HG02759 (cell line): ENCODE data around the gene CD164.
A peak's percentile ranks its signal among the peaks of the same experiment; 100 is the strongest.

ENCODE experiments used
- ATAC-seq: cut with Tn5 transposase; IDR thresholded peaks from one replicate; pipeline ENCODE4 v1.9.1; 2021; ENCODE audit warnings: mild to moderate bottlenecking, moderate library complexity; ENCODE audit not compliant: unreplicated experiment

Gene CD164

GRCh38 chr6:109381747-109382575, at the start of gene CD164:
TSS of gene CD164 (minus strand) at chr6:109382467. CDS start at chr6:109382378, 89 bp downstream.
- ATAC-seq = peak; percentile 56

DNA sequence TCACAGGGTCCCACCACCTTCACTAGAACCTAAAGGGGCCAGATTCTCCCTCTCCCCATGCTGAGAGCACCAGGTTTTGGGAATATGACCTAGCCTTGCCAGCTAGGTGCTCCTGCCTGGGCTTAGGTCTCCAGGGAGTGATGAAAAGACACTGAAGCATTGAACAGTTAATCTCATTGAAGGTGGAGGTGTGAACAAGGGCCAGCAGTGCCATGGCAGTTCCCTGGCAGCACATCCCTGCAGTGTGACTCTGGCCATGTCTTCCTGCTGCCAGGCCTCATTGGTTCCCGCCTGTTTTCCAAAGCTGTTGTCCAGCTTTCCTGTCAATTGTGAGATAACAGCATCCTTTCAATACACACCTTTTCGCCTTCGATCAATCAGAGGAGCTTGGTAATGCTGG, 47.2 kb upstream of the CD164 start:
- no peak for ATAC-seq

DNA sequence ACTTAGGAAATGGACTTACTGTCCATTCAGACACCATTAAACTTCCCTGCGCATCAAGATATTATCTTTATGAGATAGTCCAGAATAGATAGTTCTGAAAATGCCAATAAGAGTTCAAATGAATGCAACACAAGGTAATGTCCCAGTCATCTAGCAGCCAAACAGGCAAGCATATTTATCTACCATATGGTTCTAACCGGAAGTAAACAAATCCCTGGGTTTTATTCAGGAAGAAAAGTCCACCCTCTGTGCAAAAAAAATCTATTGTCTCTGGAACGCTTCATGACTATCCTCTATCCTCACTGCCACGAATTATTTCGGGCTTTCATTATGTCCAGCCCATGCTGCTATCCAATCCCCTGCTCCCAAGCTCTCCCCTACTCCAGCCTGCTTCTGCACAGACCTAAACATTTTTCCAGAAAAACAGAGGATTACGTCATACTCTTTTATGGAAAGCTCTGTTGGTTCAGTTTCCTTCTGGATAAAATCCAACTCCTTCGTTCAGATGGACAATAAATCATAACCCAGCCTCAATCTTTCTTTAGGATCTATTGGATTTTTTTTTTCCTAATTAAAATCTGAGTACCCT, 46.7 kb upstream of the CD164 start:
- ATAC-seq = no peak

DNA sequence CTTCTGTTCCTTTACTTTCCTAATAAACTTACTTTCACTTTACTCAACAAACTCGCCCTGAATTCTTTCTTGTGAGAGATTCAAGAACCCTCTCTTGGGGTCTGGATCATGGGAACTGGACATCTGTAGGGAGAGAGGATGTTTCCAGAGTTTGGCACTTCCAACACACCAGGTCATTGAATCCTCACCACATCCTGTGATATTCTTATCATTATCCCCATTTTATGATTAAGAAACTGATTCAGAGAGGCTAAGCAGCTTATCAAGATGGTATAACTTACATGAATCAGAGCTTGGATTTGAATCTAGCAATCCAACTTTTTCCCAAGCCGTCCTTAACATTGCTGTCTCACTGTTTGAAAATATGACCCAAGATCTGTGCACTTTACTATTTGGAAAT, 42.7 kb upstream of the CD164 start:
- no peak for ATAC-seq

DNA sequence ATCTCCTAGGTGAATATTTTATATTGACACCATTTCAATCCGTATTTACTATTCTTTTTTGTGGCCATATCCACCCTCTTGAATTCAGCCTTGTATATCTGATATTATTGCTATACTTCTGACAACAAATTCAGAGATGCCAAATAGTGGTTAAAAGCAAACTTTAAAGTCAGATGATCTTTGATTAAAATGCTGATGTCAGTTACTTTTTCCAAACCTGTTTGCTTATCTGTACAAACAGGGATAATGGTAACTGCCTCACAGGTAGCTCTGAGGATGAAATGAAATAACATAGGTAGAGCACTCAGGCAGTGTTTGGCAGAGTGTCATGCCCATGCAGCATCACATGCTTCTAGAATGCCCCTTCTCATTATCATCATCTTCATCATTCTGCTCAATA, 38.9 kb upstream of the CD164 start:
- no peak for ATAC-seq

- ATAC-seq = no peak
Measured at GRCh38 chr6:109420751-109421150, 38.5 kb upstream of the CD164 start.

DNA sequence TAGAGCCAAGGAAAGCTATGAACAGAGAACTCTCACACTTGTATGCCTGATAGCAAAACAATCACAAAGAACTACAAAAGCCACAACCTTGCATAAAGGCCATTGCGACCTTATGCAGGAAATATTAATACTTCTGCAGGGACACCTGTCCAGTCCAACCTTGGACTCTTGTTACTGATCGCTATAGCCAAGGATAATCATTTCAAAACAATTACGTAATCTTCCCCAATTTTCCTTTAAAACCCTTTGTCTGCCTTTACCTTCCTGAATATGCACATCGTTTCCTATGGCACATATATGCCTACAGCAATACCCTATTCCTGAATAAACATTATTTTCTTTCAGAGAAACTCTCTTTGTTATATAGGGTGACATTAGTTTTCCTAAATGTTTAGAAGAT, 35.4 kb upstream of the CD164 start:
- no peak for ATAC-seq

DNA sequence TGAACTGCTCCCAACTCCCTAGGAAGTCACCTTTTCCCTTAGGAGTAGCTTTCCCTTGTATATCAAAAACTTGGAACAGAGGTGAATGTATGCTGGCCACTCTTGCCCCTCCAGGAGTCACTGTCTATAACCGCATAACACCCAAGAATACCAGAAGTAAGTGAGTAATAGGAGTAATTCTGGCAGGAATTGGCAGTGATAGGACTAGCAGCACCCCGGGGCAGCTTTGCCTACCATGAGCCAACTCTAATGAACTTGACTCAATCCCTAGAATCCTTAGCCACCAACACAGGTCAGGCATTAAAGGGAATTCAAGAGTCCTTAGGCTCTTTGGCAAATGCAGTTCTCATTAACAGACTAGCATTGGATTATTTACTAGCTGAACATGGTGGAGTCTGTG, 28.8 kb upstream of the CD164 start:
- no peak for ATAC-seq

GRCh38 chr6:109406196-109406595, 23.9 kb upstream of the CD164 start:
- no peak for ATAC-seq

- ATAC-seq = no peak
Measured at GRCh38 chr6:109397020-109397419, 14.8 kb upstream of the CD164 start.

GRCh38 chr6:109396046-109396718, 13.9 kb upstream of the CD164 start:
- ATAC-seq = no peak

- ATAC-seq = no peak
Measured at GRCh38 chr6:109393886-109394281, 11.6 kb upstream of the CD164 start.

DNA sequence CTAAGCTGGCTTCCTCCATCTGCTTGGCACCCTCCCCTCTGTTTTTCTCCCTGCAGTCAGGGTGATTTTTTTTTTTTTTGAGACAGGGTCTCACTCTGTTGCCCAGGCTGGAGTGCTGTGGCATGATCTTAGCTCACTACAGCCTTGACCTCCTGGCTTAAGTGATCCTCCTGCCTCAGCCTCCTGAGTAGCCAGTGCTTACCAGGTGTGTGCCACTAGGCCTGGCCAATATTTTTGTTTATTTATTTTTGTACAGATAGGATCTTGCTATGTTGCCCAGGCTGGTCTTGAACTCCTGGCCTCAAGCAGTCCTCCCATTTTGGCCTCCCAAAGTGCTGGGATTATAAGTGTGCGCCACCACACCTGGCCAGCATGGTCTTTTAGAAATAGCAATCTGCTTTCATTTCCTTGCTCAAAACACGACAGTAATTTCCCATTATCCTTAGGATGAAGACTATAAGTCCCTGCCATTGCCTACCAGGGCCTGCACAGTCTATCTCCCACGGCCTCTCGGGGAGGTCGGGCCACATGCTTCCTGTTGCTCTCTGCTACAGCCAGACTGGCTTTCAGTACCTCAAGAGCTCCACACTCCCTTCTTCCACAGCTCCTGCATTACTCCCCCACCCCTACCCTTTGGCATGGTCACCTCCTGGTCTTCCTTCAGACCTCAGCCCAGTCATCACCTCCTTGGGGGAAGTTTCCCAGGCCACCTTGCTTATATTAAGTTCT, 11.1 kb upstream of the CD164 start:
- ATAC-seq = no peak

GRCh38 chr6:109389650-109390274, 7.5 kb upstream of the CD164 start:
- ATAC-seq = no peak

DNA sequence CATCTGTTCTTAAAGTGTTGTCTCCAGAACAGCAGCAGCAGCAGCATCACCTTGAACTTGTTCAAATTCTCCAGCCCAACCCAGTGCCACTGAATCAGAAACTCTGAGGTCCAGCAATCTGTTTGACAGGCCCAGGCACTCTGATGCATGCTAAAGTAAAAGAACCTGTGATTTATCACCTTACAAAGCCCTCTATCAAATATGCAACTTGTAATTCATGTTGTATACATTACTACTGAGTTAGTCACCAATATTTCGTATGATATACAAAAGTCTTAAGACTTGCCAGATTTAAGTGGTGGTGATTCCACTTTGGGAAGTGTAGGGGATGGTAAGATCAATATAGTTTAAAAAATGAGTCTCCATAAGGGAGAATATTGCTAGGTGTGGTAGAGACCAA, 6.0 kb upstream of the CD164 start:
- no peak for ATAC-seq

DNA sequence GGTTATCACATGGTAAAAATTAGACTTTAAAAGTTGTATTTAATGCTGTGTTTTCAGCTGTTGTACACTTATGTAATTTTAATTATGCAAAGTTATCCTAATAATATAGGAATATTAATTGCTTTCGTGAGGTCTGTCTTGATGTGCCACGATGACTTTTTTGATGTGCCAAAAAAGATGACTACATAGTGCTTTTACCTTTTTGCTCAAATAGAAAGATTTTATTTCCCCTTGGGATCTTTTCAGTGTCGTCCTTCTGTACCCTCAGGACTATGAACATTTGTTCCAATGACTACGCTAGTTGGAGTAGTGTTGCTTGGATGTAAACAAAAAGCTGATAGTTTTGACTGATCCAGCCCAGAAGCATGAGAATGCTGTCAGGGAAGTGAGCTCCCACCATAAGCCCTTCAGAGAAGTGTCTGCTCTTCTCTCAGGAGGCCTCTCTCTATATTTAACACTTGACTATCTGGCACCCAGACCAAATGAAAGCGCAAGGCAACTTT, 1.2 kb upstream of the CD164 start:
- no peak for ATAC-seq

GRCh38 chr6:109382576-109383437, 540 bp upstream of the CD164 start:
- peak; percentile 70 for ATAC-seq

DNA sequence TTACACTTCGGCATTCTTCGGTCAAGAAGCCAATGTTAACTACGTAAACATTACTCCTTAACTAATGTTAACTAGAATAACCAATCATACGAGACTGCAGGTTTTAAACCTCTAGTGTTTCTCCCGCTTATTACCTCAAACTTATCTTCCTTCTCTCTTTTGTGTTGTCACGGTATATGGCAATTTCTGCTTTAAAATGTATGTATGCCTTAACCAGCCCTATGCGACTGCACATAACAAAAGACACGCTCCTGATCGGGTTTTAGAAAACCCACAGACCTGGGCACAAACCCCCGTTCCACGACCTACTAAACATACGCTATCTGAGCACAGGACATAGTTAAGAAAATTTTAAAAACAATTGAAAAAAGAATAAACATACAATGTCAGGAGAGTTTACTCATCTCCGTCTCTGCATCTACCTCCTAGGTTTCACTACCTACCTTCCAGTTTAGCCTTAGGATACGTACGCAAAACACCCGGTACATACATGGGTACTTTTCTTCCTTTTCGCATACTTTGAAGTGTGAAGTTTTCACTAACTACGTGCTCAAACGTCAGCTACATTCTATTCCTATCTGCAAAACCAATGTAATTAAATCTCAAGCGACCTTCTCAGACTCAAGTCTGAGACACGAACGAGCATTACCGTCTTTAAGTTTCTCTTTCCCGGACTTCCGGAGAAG, 1.1 kb downstream of the CD164 start:
- no peak for ATAC-seq

DNA sequence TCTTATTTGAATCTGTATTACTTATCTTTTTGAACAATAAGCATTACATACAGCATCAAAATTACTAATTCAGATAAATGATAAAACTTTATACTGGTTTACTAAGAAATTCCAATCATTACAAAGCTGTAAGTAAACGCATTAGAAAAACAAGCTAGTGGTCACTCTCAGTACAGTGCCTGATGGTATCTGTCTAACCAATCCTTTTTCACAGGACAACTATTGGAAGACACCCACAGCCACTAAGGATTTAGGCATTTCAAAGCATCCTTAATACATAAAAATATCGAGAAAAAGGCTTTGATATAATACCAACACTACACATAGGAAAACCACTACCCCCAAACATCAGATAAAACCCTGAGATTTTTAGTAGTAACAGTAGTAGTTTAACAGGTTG, 2.6 kb downstream of the CD164 start:
- ATAC-seq = no peak
